SU-DHL-6 (cell line): ENCODE data around the gene IQGAP1.

Source experiments
- H2AFZ ChIP-seq: fragments of 200-600 bp; sonication (generic); 2 replicates; pipeline ENCODE4 v1.6.1; 2014; ENCODE audit warnings: low read depth, mild to moderate bottlenecking, moderate library complexity, mixed read lengths, antibody characterized with exemption, low read length; ENCODE audit not compliant: severe bottlenecking
- H3F3A ChIP-seq: fragments of 200-600 bp; shearing (Covaris generic); 2 replicates; pipeline ENCODE4 v1.6.0; 2016; ENCODE audit warnings: antibody characterized with exemption, mild to moderate bottlenecking; ENCODE audit not compliant: insufficient read depth
- H3K27ac ChIP-seq: fragments of 200-600 bp; sonication (generic); 2 replicates; pipeline ENCODE4 v1.5.1; 2016; ENCODE audit warnings: low read depth, mild to moderate bottlenecking, low read length, moderate library complexity, mixed read lengths
- H3K27me3 ChIP-seq: fragments of 200-600 bp; sonication (generic), shearing (Covaris generic); 2 replicates; pipeline ENCODE4 v1.6.0; 2014; ENCODE audit warnings: mild to moderate bottlenecking, low read length
- H3K36me3 ChIP-seq: fragments of 200-600 bp; sonication (generic); 2 replicates; pipeline ENCODE4 v1.6.1; 2014; ENCODE audit warnings: mild to moderate bottlenecking, low read length, mixed read lengths
- H3K4me2 ChIP-seq: fragments of 300-600, 200-600 bp; shearing (Covaris generic), sonication (generic); 2 replicates; pipeline ENCODE4 v1.6.0; 2014; ENCODE audit warnings: low read length, low read depth, mild to moderate bottlenecking; ENCODE audit not compliant: poor library complexity, severe bottlenecking
- H3K4me3 ChIP-seq: fragments of 200-600 bp; sonication (generic); 2 replicates; pipeline ENCODE4 v1.5.1; 2014; ENCODE audit warnings: antibody characterized with exemption, low read length, mild to moderate bottlenecking, mixed read lengths; ENCODE audit not compliant: insufficient read depth, poor library complexity, severe bottlenecking
- H3K79me2 ChIP-seq: fragments of 200-600 bp; sonication (generic); 2 replicates; pipeline ENCODE4 v1.6.1; 2014; ENCODE audit warnings: mild to moderate bottlenecking, low read length, moderate library complexity; ENCODE audit not compliant: insufficient read depth
- H3K9ac ChIP-seq: fragments of 200-600 bp; sonication (generic); 2 replicates; pipeline ENCODE4 v1.7.0; 2014; ENCODE audit warnings: mild to moderate bottlenecking, low read length
- H3K9me2 ChIP-seq: fragments of 200-600 bp; sonication (generic); replicated peaks from 2 replicates; pipeline ENCODE4 v1.6.1; 2014; ENCODE audit warnings: low read length; ENCODE audit not compliant: insufficient read depth
- H3K9me3 ChIP-seq: fragments of 200-600 bp; sonication (generic); 2 replicates; pipeline ENCODE4 v1.6.1; 2014; ENCODE audit warnings: low read length, mixed read lengths; ENCODE audit not compliant: insufficient read depth
- H4K20me1 ChIP-seq: fragments of 200-600 bp; sonication (generic); 2 replicates; pipeline ENCODE4 v1.6.1; 2014; ENCODE audit warnings: low read depth, mild to moderate bottlenecking, antibody characterized with exemption, low read length, moderate library complexity, mixed read lengths
- CTCF ChIP-seq: fragments of 200-600 bp; sonication (generic); IDR thresholded peaks from one replicate; pipeline ENCODE4 v1.5.1; 2017; ENCODE audit warnings: antibody characterized with exemption, mild to moderate bottlenecking, low read length, moderate library complexity; ENCODE audit not compliant: insufficient read depth, poor library complexity, severe bottlenecking
- EZH2phosphoT487 ChIP-seq: fragments of 200-600 bp; sonication (generic), shearing (Covaris generic); conservative IDR thresholded peaks from 2 replicates; pipeline ENCODE4 v1.6.1; 2018; ENCODE audit warnings: mild to moderate bottlenecking, antibody characterized with exemption, low read length, moderate library complexity, mixed read lengths

IQGAP1 gene

GRCh38 chr15:90489944-90490343 is 101.9 kb downstream of the IQGAP1 start:
- H3K79me2 ChIP-seq = no peaks in the 10 kb centered on the region
- TF ChIP-seq EZH2phosphoT487 (no peak), CTCF (no peak)
- no peaks in the 10 kb centered on the region for H3K9me2 ChIP-seq
- H3F3A ChIP-seq = 0 out of 2 replicates have a peak, but pooled peaks cover 3% of the 10 kb centered on the region
- H4K20me1 ChIP-seq = no peaks in the 10 kb centered on the region
- H3K4me3 ChIP-seq = no peak overlapping the region
- H3K9ac ChIP-seq = no peak overlapping the region
- no peak overlapping the region for H3K27ac ChIP-seq
- H3K4me2 ChIP-seq = no peak overlapping the region
- H2AFZ ChIP-seq = no peak overlapping the region
- H3K27me3 ChIP-seq = no peaks in the 10 kb centered on the region
- H3K36me3 ChIP-seq = peaks cover 31% of the 10 kb centered on the region
- no peaks in the 10 kb centered on the region for H3K9me3 ChIP-seq

DNA sequence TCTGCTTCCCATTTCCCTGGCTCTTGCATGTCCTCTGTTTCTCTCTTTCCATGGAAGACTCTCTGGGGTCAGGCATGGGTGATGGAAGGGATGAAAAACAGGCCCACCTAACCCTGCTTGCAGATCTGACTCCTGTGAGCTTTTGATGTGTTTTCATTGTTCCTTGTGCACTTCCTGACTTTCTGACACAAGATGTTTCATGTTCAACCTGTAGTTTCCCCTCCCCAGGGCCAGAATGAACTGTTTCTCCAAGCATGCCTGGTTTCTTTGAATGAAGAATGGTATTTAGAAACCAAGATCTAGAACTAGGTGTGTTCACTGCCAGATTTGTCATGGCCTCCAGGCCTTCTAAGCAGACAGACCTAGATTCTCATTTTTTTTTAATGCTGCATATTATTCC is 105.6 kb downstream of the IQGAP1 start:
- no peaks in the 10 kb centered on the region for H4K20me1 ChIP-seq
- no peaks in the 10 kb centered on the region for H3K9me2 ChIP-seq
- H3K4me3 ChIP-seq = no peak overlapping the region
- H3K79me2 ChIP-seq = no peaks in the 10 kb centered on the region
- no peak for TF ChIP-seq EZH2phosphoT487
- no peak for TF ChIP-seq CTCF
- no peak overlapping the region for H3K4me2 ChIP-seq
- H2AFZ ChIP-seq = no peak overlapping the region
- no peaks in the 10 kb centered on the region for H3K9me3 ChIP-seq
- no peaks in the 10 kb centered on the region for H3K27me3 ChIP-seq
- no peak overlapping the region for H3K27ac ChIP-seq
- no peak overlapping the region for H3K9ac ChIP-seq
- peaks cover 29% of the 10 kb centered on the region for H3K36me3 ChIP-seq
- 0 out of 2 replicates have a peak, but pooled peaks cover 3% of the 10 kb centered on the region for H3F3A ChIP-seq

DNA sequence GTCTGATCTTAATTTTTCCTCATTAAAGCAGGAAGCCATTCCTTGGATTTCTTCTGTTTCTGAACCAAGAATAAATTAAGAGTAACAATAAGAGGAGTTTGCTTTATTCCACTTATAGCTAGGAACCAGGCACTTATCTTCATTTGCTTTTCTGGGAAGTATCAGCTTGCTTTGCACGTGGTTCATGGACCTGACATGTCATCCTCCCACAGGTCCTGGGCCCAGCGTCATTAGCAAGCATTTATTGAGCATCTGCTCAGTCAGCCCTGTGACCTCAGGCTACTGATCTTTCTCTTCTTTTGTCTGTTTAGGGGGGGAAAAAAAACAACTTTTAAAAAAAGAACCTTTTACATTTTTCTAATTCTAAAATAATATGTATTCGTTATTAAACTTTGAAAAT is 107.0 kb downstream of the IQGAP1 start:
- Histone ChIP-seq H3K9ac (no peak overlapping the region), H3K4me2 (no peak overlapping the region), H3K36me3 (peaks cover 29% of the 10 kb centered on the region)

More for the DNA sequence above, 107.0 kb downstream of the IQGAP1 start:
- Histone ChIP-seq H3K4me3 (no peak overlapping the region), H4K20me1 (no peaks in the 10 kb centered on the region), H3K9me3 (no peaks in the 10 kb centered on the region), H3K27me3 (no peaks in the 10 kb centered on the region), H3K79me2 (no peaks in the 10 kb centered on the region), H2AFZ (no peak overlapping the region), H3K9me2 (no peaks in the 10 kb centered on the region), H3F3A (0 out of 2 replicates have a peak, but pooled peaks cover 3% of the 10 kb centered on the region), H3K27ac (no peak overlapping the region)
- TF ChIP-seq CTCF (no peak), EZH2phosphoT487 (no peak)
